Activated naive CD8-positive, alpha-beta T cell (primary cell): ENCODE results near the gene APOA5.

Source experiments
- H3K27ac Mint-ChIP-seq: one replicate; pipeline ENCODE4 v1.8.0; 2021; ENCODE audit warnings: mixed read lengths
- H3K27me3 Mint-ChIP-seq: one replicate; pipeline ENCODE4 v1.8.0; 2021; ENCODE audit warnings: mixed read lengths
- H3K36me3 Mint-ChIP-seq: one replicate; pipeline ENCODE4 v1.8.0; 2021; ENCODE audit warnings: mixed read lengths
- H3K4me1 Mint-ChIP-seq: one replicate; pipeline ENCODE4 v1.8.0; 2021; ENCODE audit warnings: low read depth, mixed read lengths
- H3K4me3 Mint-ChIP-seq: one replicate; pipeline ENCODE4 v1.8.0; 2021; ENCODE audit warnings: mild to moderate bottlenecking, mixed read lengths
- H3K9me3 Mint-ChIP-seq: one replicate; pipeline ENCODE4 v1.8.0; 2021; ENCODE audit warnings: low read depth, mixed read lengths

APOA5 gene

DNA sequence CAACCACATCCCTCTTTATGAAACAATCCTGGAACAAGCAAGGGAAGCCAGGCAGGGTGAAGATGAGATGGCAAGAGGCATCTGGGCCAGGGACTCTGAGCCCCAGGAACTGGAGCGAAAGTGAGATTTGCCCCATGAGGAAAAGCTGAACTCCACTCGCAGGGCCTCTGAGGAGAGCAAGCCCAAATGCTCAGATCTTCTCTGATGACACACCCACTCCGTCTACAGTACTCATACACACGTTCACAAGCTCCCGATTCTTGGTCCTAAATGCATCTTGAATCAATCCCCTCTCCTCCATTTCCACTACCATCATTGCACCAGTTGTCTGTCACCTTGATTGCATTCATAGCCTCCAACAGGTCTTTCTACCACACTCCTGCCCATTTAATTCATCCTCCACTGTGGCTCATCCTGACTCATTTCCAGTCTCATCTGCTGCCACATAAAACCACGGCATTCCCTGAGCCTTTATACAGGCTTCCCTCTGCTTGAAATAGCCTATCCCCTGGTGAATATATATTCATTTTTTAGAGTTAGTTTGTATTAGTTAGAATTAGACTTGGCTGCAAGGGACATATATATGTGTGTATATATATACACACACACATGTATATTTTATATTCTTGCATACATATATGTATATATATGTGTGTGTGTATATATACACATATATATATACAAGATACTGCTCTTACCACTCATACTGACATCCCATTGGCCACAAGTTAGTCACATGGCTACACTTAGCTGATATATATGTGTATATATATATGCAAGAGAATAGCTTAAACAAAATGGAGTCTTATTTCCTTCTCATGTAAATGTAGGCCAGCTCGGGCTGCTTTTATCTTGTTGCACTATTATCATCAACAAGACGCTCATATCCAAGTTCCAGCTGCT lies 1.4 kb upstream of the APOA5 start:
- H3K9me3 Mint-ChIP-seq: no peaks in the 10 kb centered on the region
- H3K4me1 Mint-ChIP-seq: peaks cover 11% of the 10 kb centered on the region
- H3K4me3 Mint-ChIP-seq: no peak overlapping the region
- no peaks in the 10 kb centered on the region for H3K27me3 Mint-ChIP-seq
- H3K36me3 Mint-ChIP-seq: no peaks in the 10 kb centered on the region
- no peak overlapping the region for H3K27ac Mint-ChIP-seq

DNA sequence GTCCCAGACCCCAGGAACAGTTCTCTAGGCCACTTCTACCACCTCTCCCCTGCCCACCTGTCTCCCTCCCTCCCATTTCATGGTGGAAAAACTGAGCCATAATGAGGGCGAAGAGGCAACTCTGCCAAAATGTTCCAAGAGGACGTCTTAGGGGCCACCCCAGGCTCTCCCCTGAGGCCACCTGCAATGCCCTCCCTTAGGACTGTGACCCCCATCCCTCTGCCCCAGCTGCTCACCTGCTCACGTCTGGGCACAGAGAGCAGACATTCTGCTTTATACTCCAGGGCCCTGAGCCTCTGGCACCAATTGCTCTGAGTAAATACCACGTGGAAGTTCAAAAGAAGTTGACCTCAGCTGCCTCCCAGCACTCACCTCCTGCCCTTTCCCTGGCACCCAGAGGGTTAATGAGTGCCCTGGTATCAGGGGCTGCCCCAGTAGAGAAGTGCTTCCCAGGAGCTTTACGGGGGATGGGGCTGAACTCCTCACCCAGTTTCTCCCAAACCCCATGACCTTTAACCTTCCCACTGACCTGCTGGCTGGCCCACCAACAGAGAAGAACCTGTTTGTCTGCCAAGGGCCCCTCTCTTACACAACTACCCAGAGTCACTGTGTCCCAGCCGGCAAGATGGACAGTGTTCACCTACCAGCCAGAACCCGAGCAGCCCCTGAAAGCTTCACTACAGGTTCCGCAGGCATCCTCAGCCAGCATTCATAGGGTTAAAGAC lies 627 bp upstream of the APOA5 start:
- Mint-ChIP-seq H3K27me3 (no peaks in the 10 kb centered on the region), H3K4me1 (peaks cover 14% of the 10 kb centered on the region), H3K4me3 (no peak overlapping the region), H3K36me3 (no peaks in the 10 kb centered on the region), H3K27ac (no peak overlapping the region), H3K9me3 (no peaks in the 10 kb centered on the region)

DNA sequence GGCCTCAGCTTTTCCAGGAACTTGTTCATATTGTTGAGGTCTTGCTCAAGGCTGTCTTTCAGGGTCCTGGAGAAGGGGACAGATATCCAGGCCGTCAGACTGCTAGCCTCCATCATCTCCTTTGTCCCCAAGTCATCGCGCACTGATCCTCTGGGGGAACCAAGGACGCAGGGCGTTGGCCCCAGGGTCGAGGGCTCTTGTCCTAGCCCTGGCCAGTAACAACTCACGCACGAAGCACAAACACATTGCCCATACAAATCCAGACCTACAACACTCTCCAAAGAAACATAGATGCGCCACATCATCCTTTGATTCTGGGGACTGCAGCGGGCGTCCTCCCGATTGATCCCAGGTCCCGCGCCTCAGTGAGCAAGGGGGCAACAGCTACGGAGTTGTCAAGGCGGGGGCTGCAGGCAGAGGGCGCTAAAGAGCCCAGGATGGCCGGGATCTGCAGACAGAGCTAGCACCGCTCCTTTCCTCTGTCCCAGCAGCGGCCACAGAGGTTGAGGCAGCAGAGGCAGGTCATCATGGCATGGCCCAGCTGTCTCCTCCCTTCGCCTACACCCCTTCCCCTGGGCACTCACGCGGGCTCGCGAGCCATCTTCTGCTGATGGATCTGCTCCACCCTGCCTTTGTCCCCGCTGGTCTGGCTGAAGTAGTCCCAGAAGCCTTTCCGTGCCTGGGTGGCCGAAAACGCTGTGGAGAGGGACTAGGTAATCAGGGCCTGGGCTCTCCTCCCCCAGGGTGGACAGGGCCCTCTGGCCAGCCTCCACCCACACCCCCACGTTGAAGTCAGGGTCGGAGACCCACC lies 472 bp downstream of the APOA5 start:
- Mint-ChIP-seq H3K36me3 (peaks cover 3% of the 10 kb centered on the region), H3K27ac (no peak overlapping the region), H3K4me1 (peaks cover 24% of the 10 kb centered on the region), H3K4me3 (peak overlapping the region; percentile 42), H3K27me3 (no peaks in the 10 kb centered on the region), H3K9me3 (no peaks in the 10 kb centered on the region)

DNA sequence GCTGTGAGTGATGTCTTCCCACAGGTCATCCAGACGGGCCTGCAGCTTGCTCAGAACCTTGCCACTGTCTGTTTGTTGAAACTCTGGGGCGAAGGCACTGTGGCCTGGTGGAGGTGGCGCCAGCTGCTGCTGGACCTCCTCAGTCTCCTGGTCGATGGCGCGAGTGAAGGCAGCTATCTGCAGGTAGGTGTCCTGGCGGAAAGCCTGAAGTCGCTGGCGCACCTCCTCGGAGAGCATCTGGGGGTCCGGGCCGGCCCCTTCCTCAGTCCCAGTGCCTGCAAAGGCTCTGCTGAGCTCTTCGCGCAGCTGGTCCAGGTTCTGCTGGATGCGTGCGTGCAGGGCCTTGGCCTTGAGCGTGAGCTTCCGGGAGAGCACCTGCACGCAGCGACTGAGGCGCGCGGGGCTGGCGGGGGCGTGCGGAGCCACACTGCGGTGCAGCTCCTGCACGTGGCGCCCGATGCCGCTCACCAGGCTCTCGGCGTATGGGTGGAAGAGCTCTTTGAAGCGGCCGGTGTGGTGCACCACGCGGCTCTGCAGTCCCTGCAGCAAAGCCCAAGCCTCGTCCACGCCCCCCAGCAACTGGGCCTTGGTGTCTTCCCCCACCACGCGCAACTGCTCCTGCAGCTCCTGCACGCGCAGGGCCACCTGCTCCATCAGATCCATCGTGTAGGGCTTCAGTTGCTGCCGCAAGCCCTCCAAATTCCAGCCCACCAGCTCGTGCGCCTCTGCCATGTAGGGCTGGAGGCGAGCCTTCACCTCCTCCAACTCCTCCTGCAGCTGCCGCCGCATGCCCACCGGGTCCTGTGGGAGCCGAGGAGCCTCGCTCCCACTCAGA lies 1.3 kb downstream of the APOA5 start:
- H3K27ac Mint-ChIP-seq: no peak overlapping the region

GRCh38 chr11:116788975-116789374 lies 2.7 kb downstream of the APOA5 start:
- no peaks in the 10 kb centered on the region for H3K27me3 Mint-ChIP-seq
- H3K4me1 Mint-ChIP-seq: peaks cover 44% of the 10 kb centered on the region
- H3K9me3 Mint-ChIP-seq: no peaks in the 10 kb centered on the region
- H3K4me3 Mint-ChIP-seq: peak overlapping the region; percentile 99
- peaks cover 3% of the 10 kb centered on the region for H3K36me3 Mint-ChIP-seq
- no peak overlapping the region for H3K27ac Mint-ChIP-seq

More for the DNA sequence above, 1.3 kb downstream of the APOA5 start:
- Mint-ChIP-seq H3K4me3 (no peak overlapping the region), H3K27me3 (no peaks in the 10 kb centered on the region), H3K4me1 (peaks cover 33% of the 10 kb centered on the region), H3K9me3 (no peaks in the 10 kb centered on the region), H3K36me3 (peaks cover 3% of the 10 kb centered on the region)

DNA sequence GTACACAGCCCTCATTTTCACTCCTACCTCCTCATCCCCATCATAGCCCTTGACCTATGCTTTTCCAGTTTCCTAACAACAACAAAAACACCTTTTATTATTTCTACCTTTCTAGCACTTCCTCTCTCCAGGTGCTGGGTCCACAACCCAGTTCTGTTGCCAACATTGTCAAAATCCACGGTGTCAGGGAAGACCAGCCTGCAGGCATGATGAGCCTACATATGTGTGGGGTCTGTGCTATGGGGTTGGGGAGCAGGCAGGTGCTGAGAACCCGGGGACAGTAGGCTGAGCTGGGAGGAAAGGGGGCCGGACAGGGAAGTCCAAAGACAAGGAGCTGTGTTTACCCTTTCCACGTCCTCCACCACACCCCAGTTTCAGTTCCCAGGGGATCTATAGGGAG lies 3.1 kb downstream of the APOA5 start:
- H3K27me3 Mint-ChIP-seq: no peaks in the 10 kb centered on the region
- H3K4me3 Mint-ChIP-seq: peak overlapping the region; percentile 99
- peaks cover 44% of the 10 kb centered on the region for H3K4me1 Mint-ChIP-seq
- peak overlapping the region; percentile 95 for H3K27ac Mint-ChIP-seq
- H3K36me3 Mint-ChIP-seq: peaks cover 3% of the 10 kb centered on the region
- H3K9me3 Mint-ChIP-seq: no peaks in the 10 kb centered on the region

- H3K27me3 Mint-ChIP-seq: no peaks in the 10 kb centered on the region
These were observed 3.7 kb downstream of the APOA5 start, which contains the start of gene ZPR1 for GRCh38 chr11:116787786-116788486. ZPR1 (minus strand) TSS chr11:116788023; CDS start chr11:116787990, 33 bp downstream.

GRCh38 chr11:116787436-116787785 lies 4.3 kb downstream of the APOA5 start:
- H3K4me3 Mint-ChIP-seq: peak overlapping the region; percentile 99
- H3K4me1 Mint-ChIP-seq: peaks cover 53% of the 10 kb centered on the region
- peak overlapping the region; percentile 90 for H3K27ac Mint-ChIP-seq
- H3K27me3 Mint-ChIP-seq: no peaks in the 10 kb centered on the region
- H3K9me3 Mint-ChIP-seq: no peaks in the 10 kb centered on the region
- H3K36me3 Mint-ChIP-seq: peaks cover 6% of the 10 kb centered on the region

More at GRCh38 chr11:116787786-116788486, 3.7 kb downstream of the APOA5 start, which contains the start of gene ZPR1:
- Mint-ChIP-seq H3K36me3 (peaks cover 6% of the 10 kb centered on the region), H3K4me1 (peaks cover 49% of the 10 kb centered on the region), H3K27ac (peak within 1 kb of the TSS; percentile 95), H3K9me3 (no peaks in the 10 kb centered on the region), H3K4me3 (peak within 1 kb of the TSS; percentile 99)

GRCh38 chr11:116786966-116787365 lies 4.7 kb downstream of the APOA5 start:
- H3K36me3 Mint-ChIP-seq: peaks cover 6% of the 10 kb centered on the region
- peak overlapping the region; percentile 90 for H3K27ac Mint-ChIP-seq
- H3K4me1 Mint-ChIP-seq: peaks cover 57% of the 10 kb centered on the region
- peak overlapping the region; percentile 99 for H3K4me3 Mint-ChIP-seq
- H3K9me3 Mint-ChIP-seq: no peaks in the 10 kb centered on the region
- no peaks in the 10 kb centered on the region for H3K27me3 Mint-ChIP-seq

DNA sequence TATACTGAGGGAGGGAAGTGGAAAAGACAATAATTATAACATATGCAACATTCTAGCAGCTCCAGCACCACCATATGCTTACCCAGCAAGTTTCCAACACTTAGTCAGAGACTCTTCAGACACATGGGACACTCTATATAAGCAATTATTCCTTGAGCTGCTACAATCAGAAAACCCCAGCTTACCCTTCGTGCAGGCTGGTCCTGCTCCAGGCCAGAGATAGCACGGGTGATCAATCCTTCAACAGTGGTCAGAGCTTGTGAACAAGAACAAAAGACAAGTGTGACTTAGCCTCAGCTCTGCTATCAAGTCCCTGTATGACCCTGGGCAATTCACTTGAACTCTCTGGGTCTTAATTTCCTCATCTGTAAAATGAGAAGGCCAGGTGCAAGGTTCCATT lies 5.4 kb downstream of the APOA5 start:
- Mint-ChIP-seq H3K27ac (peak overlapping the region; percentile 59), H3K36me3 (peaks cover 7% of the 10 kb centered on the region), H3K4me1 (peaks cover 59% of the 10 kb centered on the region), H3K27me3 (no peaks in the 10 kb centered on the region), H3K9me3 (no peaks in the 10 kb centered on the region), H3K4me3 (peak overlapping the region; percentile 99)

DNA sequence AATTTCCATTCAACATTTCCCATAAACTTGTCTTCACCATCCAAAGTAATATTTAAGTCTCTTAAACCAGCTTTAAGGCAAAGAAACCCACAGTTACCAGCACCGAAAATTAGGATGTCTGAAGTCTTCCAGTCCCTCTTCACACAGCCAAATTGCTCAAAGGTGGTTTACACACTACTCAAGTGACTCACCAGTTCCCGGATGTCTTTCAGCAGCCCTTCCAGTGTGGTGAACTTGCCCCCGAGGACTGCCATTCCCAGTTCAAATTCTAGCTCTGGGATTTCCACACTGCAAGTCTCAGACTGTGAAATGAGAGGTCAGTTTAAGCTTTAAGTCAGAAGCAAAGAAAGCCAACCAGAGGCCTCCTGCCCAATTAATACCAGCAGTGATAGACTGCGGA lies 9.0 kb downstream of the APOA5 start:
- Mint-ChIP-seq H3K4me3 (no peak overlapping the region), H3K9me3 (no peaks in the 10 kb centered on the region), H3K36me3 (peaks cover 15% of the 10 kb centered on the region), H3K27ac (peak overlapping the region; percentile 28), H3K4me1 (peaks cover 67% of the 10 kb centered on the region), H3K27me3 (no peaks in the 10 kb centered on the region)

DNA sequence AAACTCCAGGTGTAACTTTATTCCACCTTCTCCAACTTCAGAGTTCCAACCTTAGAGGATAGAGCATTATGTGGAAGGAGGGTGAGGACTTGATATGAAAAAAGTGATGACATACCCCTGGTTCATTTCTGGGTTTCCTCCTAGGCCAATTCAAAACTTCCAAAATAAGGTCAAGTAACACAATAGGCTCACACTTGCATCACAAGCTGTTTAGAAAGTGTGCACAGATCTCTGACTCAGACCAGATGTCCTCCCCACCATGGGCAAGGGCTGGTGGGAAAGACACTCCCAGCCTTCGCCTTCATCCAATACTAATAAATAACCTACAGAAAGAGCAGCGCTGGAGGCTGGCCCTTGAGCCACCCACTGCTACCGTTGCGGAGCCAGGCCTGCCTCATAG lies 13.1 kb downstream of the APOA5 start:
- Mint-ChIP-seq H3K4me1 (peaks cover 59% of the 10 kb centered on the region), H3K36me3 (peaks cover 23% of the 10 kb centered on the region), H3K27me3 (no peaks in the 10 kb centered on the region), H3K27ac (peak overlapping the region; percentile 58), H3K4me3 (no peak overlapping the region), H3K9me3 (no peaks in the 10 kb centered on the region)

- peaks cover 20% of the 10 kb centered on the region for H3K36me3 Mint-ChIP-seq
These were observed 14.6 kb downstream of the APOA5 start for GRCh38 chr11:116777056-116777455.

More at GRCh38 chr11:116777056-116777455, 14.6 kb downstream of the APOA5 start:
- no peaks in the 10 kb centered on the region for H3K27me3 Mint-ChIP-seq
- no peak overlapping the region for H3K4me3 Mint-ChIP-seq
- peak overlapping the region; percentile 93 for H3K27ac Mint-ChIP-seq
- H3K9me3 Mint-ChIP-seq: no peaks in the 10 kb centered on the region
- H3K4me1 Mint-ChIP-seq: peaks cover 52% of the 10 kb centered on the region
